DND-41 (cell line): Measurements from ENCODE around the gene MKLN1.

ENCODE experiments used
- ATAC-seq: fragments of 200-7000 bp; cut with Tn5 transposase; 3 replicates; pipeline ENCODE4 v1.9.1; 2021; ENCODE audit warnings: low read depth; ENCODE audit not compliant: insufficient read depth
- DNase-seq: peaks from one replicate; pipeline ENCODE4 v3.0.0-alpha.2; 2020
- H2AFZ ChIP-seq: 2 replicates; pipeline ENCODE4 v1.6.0; 2012; ENCODE audit warnings: low read depth, low read length
- H3K27ac ChIP-seq: 2 replicates; pipeline ENCODE4 v1.5.1; 2012; ENCODE audit warnings: low read length, inconsistent platforms
- H3K27me3 ChIP-seq: fragments of 200-600 bp; sonication (generic); 2 replicates; pipeline ENCODE4 v1.6.0; 2012; ENCODE audit warnings: low read length, mild to moderate bottlenecking, inconsistent platforms; ENCODE audit not compliant: insufficient read depth, poor library complexity
- H3K36me3 ChIP-seq: 2 replicates; pipeline ENCODE4 v1.5.1; 2012; ENCODE audit warnings: low read length, inconsistent platforms; ENCODE audit not compliant: insufficient read depth
- H3K4me1 ChIP-seq: 2 replicates; pipeline ENCODE4 v1.5.1; 2012; ENCODE audit warnings: mild to moderate bottlenecking, low read length; ENCODE audit not compliant: insufficient read depth
- H3K4me2 ChIP-seq: 2 replicates; pipeline ENCODE4 v1.6.0; 2012; ENCODE audit warnings: mild to moderate bottlenecking, moderate library complexity, low read length, inconsistent platforms; ENCODE audit not compliant: insufficient read depth
- H3K4me3 ChIP-seq, 2 experiments: fragments of 200-600 bp in 1 of 2; shearing (Covaris generic) in 1 of 2; 2 replicates each; pipeline ENCODE4 v1.5.1; 2012 to 2016; ENCODE audit warnings: inconsistent platforms in 2 of 2, low read length in 2 of 2, mild to moderate bottlenecking in 2 of 2, low read depth in 1 of 2, moderate library complexity in 1 of 2
- H3K79me2 ChIP-seq: 2 replicates; pipeline ENCODE4 v1.6.0; 2012; ENCODE audit warnings: low read length, inconsistent platforms; ENCODE audit not compliant: insufficient read depth
- H3K9ac ChIP-seq: 2 replicates; pipeline ENCODE4 v1.6.0; 2012; ENCODE audit warnings: low read depth, mild to moderate bottlenecking, inconsistent platforms, low read length, moderate library complexity
- H3K9me3 ChIP-seq: 2 replicates; pipeline ENCODE4 v1.5.1; 2012; ENCODE audit warnings: low read length, moderate library complexity, mild to moderate bottlenecking, inconsistent platforms; ENCODE audit not compliant: insufficient read depth, severe bottlenecking
- H4K20me1 ChIP-seq: 2 replicates; pipeline ENCODE4 v1.6.0; 2012; ENCODE audit warnings: low read length; ENCODE audit not compliant: insufficient read depth
- CTCF ChIP-seq: IDR thresholded peaks from 2 replicates; pipeline ENCODE4 v1.5.1; 2012; ENCODE audit warnings: borderline replicate concordance, low read length, moderate library complexity, mild to moderate bottlenecking; ENCODE audit not compliant: poor library complexity, severe bottlenecking; ENCODE audit errors: extremely low read depth
- EZH2 ChIP-seq: IDR thresholded peaks from 3 replicates; pipeline ENCODE4 v1.6.1; 2012; ENCODE audit warnings: borderline replicate concordance, low read depth, mild to moderate bottlenecking, moderate library complexity, low read length, inconsistent platforms; ENCODE audit not compliant: severe bottlenecking

The MKLN1 gene

DNA sequence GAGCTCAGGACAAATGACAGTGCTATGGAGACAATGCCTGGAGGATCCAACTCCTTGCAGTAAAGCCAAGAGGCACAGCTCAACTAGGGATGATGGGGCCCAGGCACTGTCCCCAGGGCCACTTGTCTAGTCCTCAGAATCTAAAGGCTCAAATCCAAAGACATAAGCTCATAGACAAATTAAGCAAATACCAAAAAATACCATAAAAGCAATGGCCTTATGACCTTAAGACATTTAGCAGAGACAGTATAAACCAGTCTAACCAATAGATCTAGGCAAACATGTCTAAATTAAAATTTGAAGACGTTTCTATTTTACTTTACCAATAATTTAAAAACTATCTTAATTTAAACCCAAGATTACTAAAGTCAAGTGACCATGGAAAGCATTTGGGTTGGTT lies 14.8 kb upstream of the MKLN1 start:
- H4K20me1 ChIP-seq = no peaks in the 10 kb centered on the region
- DNase-seq = no peak
- H2AFZ ChIP-seq = no peak overlapping the region
- H3K4me3 ChIP-seq = no peak overlapping the region
- H3K79me2 ChIP-seq = no peaks in the 10 kb centered on the region
- H3K9ac ChIP-seq = no peak overlapping the region
- H3K27me3 ChIP-seq = no peaks in the 10 kb centered on the region
- ATAC-seq = no peak
- no peaks in the 10 kb centered on the region for H3K36me3 ChIP-seq
- no peak overlapping the region for H3K4me2 ChIP-seq
- no peak for TF ChIP-seq CTCF
- H3K27ac ChIP-seq = no peak overlapping the region
- peaks cover 19% of the 10 kb centered on the region for H3K9me3 ChIP-seq
- H3K4me1 ChIP-seq = no peaks in the 10 kb centered on the region

DNA sequence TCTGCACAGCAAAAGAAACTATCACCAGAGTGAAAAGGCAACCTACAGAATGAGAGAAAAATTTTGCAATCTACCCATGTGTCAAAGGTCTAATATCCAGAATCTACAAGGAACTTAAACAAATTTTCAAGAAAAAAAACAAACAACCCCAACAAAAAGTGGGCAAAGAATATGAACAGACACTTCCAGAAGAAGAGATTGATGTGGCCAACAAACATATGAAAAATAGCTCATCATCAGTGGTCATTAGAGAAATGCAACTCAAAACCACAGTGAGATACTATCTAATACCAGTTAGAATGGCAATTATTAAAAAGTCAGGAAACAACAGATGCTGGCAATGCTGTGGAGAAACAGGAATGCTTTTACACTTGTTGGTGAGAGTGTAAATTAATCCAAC lies 7.1 kb upstream of the MKLN1 start:
- Histone ChIP-seq H2AFZ (no peak overlapping the region), H3K27ac (no peak overlapping the region), H3K9me3 (no peaks in the 10 kb centered on the region), H3K36me3 (no peaks in the 10 kb centered on the region), H4K20me1 (no peaks in the 10 kb centered on the region), H3K4me1 (no peaks in the 10 kb centered on the region), H3K4me2 (no peak overlapping the region), H3K4me3 (no peak overlapping the region), H3K27me3 (no peaks in the 10 kb centered on the region), H3K9ac (no peak overlapping the region), H3K79me2 (no peaks in the 10 kb centered on the region)
- no peak for TF ChIP-seq EZH2
- TF ChIP-seq CTCF = no peak
- no peak for ATAC-seq
- no peak for DNase-seq

- Histone ChIP-seq H3K27ac (no peak overlapping the region), H3K4me3 (no peak overlapping the region), H3K9ac (no peak overlapping the region), H3K4me1 (peaks cover 3% of the 10 kb centered on the region), H3K9me3 (no peaks in the 10 kb centered on the region), H3K79me2 (no peaks in the 10 kb centered on the region), H3K4me2 (no peak overlapping the region), H4K20me1 (no peaks in the 10 kb centered on the region), H3K27me3 (no peaks in the 10 kb centered on the region), H2AFZ (no peak overlapping the region), H3K36me3 (no peaks in the 10 kb centered on the region)
- DNase-seq (no peak), ATAC-seq (no peak)
- TF ChIP-seq EZH2 (no peak), CTCF (no peak)
Observed at GRCh38 chr7:131321656-131322055, 6.0 kb upstream of the MKLN1 start.

DNA sequence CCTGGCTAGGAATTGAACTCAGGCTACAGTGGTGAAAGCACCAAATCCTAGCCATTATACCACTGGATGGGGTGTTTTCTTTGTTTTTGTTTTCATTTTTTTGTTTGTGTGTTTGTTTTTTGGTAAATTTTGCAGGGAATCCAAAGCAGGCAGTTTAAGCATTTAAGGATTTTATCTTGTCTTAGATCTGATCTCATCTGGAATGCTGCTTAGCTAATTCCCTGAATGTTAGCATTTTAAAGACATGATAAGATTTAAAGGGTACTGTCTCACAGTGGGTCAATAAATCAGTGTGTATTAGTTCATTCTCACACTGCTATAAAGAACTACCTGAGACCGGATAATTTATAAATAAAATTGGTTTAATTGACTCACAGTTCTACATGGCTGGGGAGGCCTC lies 5.6 kb upstream of the MKLN1 start:
- H3K4me2 ChIP-seq = no peak overlapping the region
- no peak overlapping the region for H3K9ac ChIP-seq
- peaks cover 7% of the 10 kb centered on the region for H3K4me1 ChIP-seq
- no peaks in the 10 kb centered on the region for H3K27me3 ChIP-seq
- DNase-seq (no peak), ATAC-seq (no peak)
- H2AFZ ChIP-seq = no peak overlapping the region
- H3K79me2 ChIP-seq = no peaks in the 10 kb centered on the region
- H3K9me3 ChIP-seq = no peaks in the 10 kb centered on the region
- no peaks in the 10 kb centered on the region for H3K36me3 ChIP-seq
- TF ChIP-seq CTCF (no peak), EZH2 (no peak)
- H3K27ac ChIP-seq = no peak overlapping the region
- H3K4me3 ChIP-seq = no peak overlapping the region
- H4K20me1 ChIP-seq = no peaks in the 10 kb centered on the region
